OCI-LY7 (cell line): ENCODE results near the gene STX8. TPM values are rescaled to one million over a fixed set of nuclear protein-coding genes. Genes with fewer than 3 reads are reported as not detected.

Experiments used
- BruUV-seq: library from RNA; stranded (reverse); fragments of 400-500 nt; replicated peaks from 2 replicates; lab custom pipeline; 2021; lab: Mats Ljungman, UMichigan
- CTCF ChIA-PET: fragments of 300-600 bp; sonication (Branson Sonifier 250); formaldehyde crosslinking; loops from one replicate; lab custom pipeline; 2022; ENCODE audit warnings: antibody characterized with exemption; ENCODE audit not compliant: unreplicated experiment; lab: Charles Lee
- POLR2A ChIA-PET: fragments of 300-600 bp; sonication (Branson Sonifier 250); formaldehyde crosslinking; loops from one replicate; lab custom pipeline; 2022; ENCODE audit warnings: antibody characterized with exemption; lab: Charles Lee
- DNase-seq: peaks from one replicate; pipeline ENCODE4 v3.0.0-alpha.2; 2015; ENCODE audit warnings: low spot score
- H2AFZ ChIP-seq: fragments of 200-600 bp; sonication (generic), shearing (Covaris generic); 2 replicates; pipeline ENCODE4 v1.6.1; 2014; ENCODE audit warnings: mild to moderate bottlenecking, antibody characterized with exemption, low read length, moderate library complexity
- H3K27ac ChIP-seq: fragments of 200-600 bp; sonication (generic); 2 replicates; pipeline ENCODE4 v1.5.1; 2014; ENCODE audit warnings: mixed run types, low read depth, mild to moderate bottlenecking, moderate library complexity, low read length, inconsistent platforms; ENCODE audit not compliant: poor library complexity, severe bottlenecking
- H3K36me3 ChIP-seq: fragments of 200-600 bp; sonication (generic); 2 replicates; pipeline ENCODE4 v1.6.1; 2014; ENCODE audit warnings: mild to moderate bottlenecking, antibody characterized with exemption, low read length, moderate library complexity, mixed read lengths; ENCODE audit not compliant: insufficient read depth
- H3K4me1 ChIP-seq: fragments of 200-600 bp; sonication (generic); 2 replicates; pipeline ENCODE4 v1.5.1; 2014; ENCODE audit warnings: mild to moderate bottlenecking, low read length; ENCODE audit not compliant: insufficient read depth, poor library complexity, severe bottlenecking
- H3K4me2 ChIP-seq: fragments of 200-600 bp; sonication (generic); 2 replicates; pipeline ENCODE4 v1.6.1; 2014; ENCODE audit warnings: mild to moderate bottlenecking, low read length
- H3K4me3 ChIP-seq: fragments of 200-600 bp; sonication (generic); 2 replicates; pipeline ENCODE4 v1.5.1; 2014; ENCODE audit warnings: mild to moderate bottlenecking, low read depth, low read length; ENCODE audit not compliant: poor library complexity, severe bottlenecking
- H3K79me2 ChIP-seq: fragments of 200-600 bp; sonication (generic); 2 replicates; pipeline ENCODE4 v1.6.1; 2016; ENCODE audit warnings: low read depth, mild to moderate bottlenecking, low read length, moderate library complexity, mixed read lengths; ENCODE audit not compliant: insufficient read depth
- H3K9me2 ChIP-seq: fragments of 200-600 bp; sonication (generic); 2 replicates; pipeline ENCODE4 v1.6.1; 2016; ENCODE audit warnings: mild to moderate bottlenecking, low read length, mixed read lengths; ENCODE audit not compliant: insufficient read depth
- H3K9me3 ChIP-seq: fragments of 200-600 bp; sonication (generic); 2 replicates; pipeline ENCODE4 v1.6.1; 2014; ENCODE audit warnings: mild to moderate bottlenecking, mixed run types, low read length, mixed read lengths
- H4K20me1 ChIP-seq: fragments of 200-600 bp; sonication (generic); 2 replicates; pipeline ENCODE4 v1.6.1; 2014; ENCODE audit warnings: mild to moderate bottlenecking, antibody characterized with exemption, low read length, moderate library complexity, mixed read lengths; ENCODE audit not compliant: insufficient read depth
- EZH2phosphoT487 ChIP-seq: fragments of 200-600 bp; sonication (generic); IDR thresholded peaks from 2 replicates; pipeline ENCODE4 v1.6.1; 2018; ENCODE audit warnings: low read depth, borderline replicate concordance, mild to moderate bottlenecking, mixed run types, antibody characterized with exemption, low read length, moderate library complexity, mixed read lengths
- intact Hi-C: fragments of 100-400 bp; cut with micrococcal nuclease; formaldehyde crosslinking; loops from one replicate; pipeline ENCODE4 v1.10.0; 2022; ENCODE audit not compliant: unreplicated experiment
- total RNA-seq, 2 experiments: library from RNA; depleted of rRNA in 1 of 2; stranded (reverse); fragments of >200 nt in 1 of 2; shearing (Covaris generic) in 1 of 2; gene quantifications; 2 replicates each; pipeline ENCODE4 v1.2.3, GENCODE V29; 2014 to 2022
- TF ChIP-seq, protein P1 (sequence below): fragments of 200-600 bp; sonication (generic); conservative IDR thresholded peaks from 2 replicates; pipeline ENCODE4 v1.5.1; 2014; ENCODE audit warnings: mild to moderate bottlenecking, antibody characterized with exemption, low read length, moderate library complexity, mixed read lengths

STX8 gene
- total RNA-seq, 2 experiments from 2014 or later: 56.7 to 69.0 TPM

DNA sequence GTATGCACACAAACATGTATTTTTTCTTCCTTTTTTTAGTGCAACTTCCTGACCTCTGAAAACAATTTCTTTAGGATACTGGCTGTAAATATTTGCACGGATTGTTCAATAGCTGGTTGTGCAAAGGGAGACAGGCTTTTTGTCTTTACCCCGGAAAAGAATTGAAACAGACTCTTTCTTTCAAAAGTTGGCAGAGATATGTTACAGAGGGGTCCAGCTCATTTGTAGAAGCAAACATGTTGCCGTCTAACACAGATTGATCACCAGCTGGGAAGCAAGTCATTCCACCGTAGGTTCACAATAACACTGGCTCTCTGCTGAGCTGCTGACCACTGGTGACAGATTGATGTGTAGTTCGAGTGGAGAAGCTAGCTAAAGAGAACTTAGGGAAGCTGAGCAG, 130.9 kb downstream of the STX8 start:
- Histone ChIP-seq H3K9me3 (no peaks in the 10 kb centered on the region), H3K4me3 (no peak overlapping the region), H4K20me1 (no peaks in the 10 kb centered on the region), H3K4me1 (no peaks in the 10 kb centered on the region), H3K36me3 (no peaks in the 10 kb centered on the region), H3K27ac (no peak overlapping the region), H3K9me2 (no peaks in the 10 kb centered on the region), H3K79me2 (no peaks in the 10 kb centered on the region), H2AFZ (no peak overlapping the region), H3K4me2 (no peak overlapping the region)
- ChIA-PET POLR2A (no interaction called here), CTCF (no interaction called here)
- intact Hi-C loops: no loop called here
- no peak for DNase-seq
- TF ChIP-seq, protein P1, sequence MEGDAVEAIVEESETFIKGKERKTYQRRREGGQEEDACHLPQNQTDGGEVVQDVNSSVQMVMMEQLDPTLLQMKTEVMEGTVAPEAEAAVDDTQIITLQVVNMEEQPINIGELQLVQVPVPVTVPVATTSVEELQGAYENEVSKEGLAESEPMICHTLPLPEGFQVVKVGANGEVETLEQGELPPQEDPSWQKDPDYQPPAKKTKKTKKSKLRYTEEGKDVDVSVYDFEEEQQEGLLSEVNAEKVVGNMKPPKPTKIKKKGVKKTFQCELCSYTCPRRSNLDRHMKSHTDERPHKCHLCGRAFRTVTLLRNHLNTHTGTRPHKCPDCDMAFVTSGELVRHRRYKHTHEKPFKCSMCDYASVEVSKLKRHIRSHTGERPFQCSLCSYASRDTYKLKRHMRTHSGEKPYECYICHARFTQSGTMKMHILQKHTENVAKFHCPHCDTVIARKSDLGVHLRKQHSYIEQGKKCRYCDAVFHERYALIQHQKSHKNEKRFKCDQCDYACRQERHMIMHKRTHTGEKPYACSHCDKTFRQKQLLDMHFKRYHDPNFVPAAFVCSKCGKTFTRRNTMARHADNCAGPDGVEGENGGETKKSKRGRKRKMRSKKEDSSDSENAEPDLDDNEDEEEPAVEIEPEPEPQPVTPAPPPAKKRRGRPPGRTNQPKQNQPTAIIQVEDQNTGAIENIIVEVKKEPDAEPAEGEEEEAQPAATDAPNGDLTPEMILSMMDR: no peak
- no peak for TF ChIP-seq EZH2phosphoT487
- no TSS peak for BruUV-seq

DNA sequence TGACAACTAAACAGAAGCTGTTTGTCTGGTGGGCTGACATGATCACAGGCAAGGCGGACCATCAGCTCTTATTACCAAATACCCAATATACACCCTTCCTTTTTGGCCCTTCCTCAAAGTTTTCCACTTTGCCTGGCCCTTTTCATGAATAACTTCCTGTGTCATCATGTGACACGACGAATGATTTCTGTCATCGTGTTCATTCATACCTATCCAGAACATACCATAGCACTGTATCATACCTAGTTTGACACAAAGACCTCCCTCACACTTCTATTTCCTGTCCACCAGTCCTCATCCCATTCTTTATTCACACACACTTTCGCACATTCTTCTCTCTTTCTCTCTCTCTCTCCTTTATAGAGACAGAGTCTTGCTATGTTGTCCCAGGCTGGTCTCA, 131.8 kb downstream of the STX8 start:
- H3K4me2 ChIP-seq: no peak overlapping the region
- H2AFZ ChIP-seq: no peak overlapping the region
- H3K4me1 ChIP-seq: no peaks in the 10 kb centered on the region
- H3K4me3 ChIP-seq: no peak overlapping the region
- H3K79me2 ChIP-seq: no peaks in the 10 kb centered on the region
- intact Hi-C loops: no loop called here
- no TSS peak for BruUV-seq
- ChIA-PET CTCF (no interaction called here), POLR2A (no interaction called here)
- no peak for TF ChIP-seq EZH2phosphoT487
- TF ChIP-seq, protein P1: no peak
- no peak for DNase-seq
- H3K36me3 ChIP-seq: no peaks in the 10 kb centered on the region
- H4K20me1 ChIP-seq: no peaks in the 10 kb centered on the region
- H3K9me2 ChIP-seq: no peaks in the 10 kb centered on the region
- H3K27ac ChIP-seq: no peak overlapping the region
- no peaks in the 10 kb centered on the region for H3K9me3 ChIP-seq

DNA sequence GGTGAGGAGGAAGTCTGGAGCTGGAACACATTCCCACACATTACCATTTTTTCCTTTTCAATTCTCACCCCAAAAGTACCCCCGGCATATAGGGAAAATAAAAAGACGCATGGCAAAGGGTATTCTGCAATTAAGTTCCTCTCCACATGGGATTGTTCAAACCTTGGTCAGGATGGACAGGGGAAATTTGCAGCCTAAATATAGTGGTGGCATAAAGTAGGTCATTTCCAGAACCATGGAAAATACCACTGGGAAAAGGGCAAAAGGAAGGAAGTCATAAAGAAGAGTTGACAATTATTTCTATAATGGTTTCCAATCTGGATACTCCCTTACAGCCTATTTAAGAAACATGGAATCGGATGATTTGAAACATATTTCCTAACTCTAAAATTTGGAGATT, 135.8 kb downstream of the STX8 start:
- no peaks in the 10 kb centered on the region for H4K20me1 ChIP-seq
- H3K27ac ChIP-seq: no peak overlapping the region
- no TSS peak for BruUV-seq
- no peaks in the 10 kb centered on the region for H3K36me3 ChIP-seq
- H3K4me1 ChIP-seq: no peaks in the 10 kb centered on the region
- TF ChIP-seq EZH2phosphoT487: no peak
- TF ChIP-seq, protein P1: no peak
- no peaks in the 10 kb centered on the region for H3K9me2 ChIP-seq
- H3K4me2 ChIP-seq: no peak overlapping the region
- H3K9me3 ChIP-seq: no peaks in the 10 kb centered on the region
- H3K4me3 ChIP-seq: no peak overlapping the region
- H2AFZ ChIP-seq: no peak overlapping the region
- intact Hi-C loops: no loop called here
- H3K79me2 ChIP-seq: no peaks in the 10 kb centered on the region
- ChIA-PET POLR2A (no interaction called here), CTCF (no interaction called here)
- DNase-seq: no peak
